ENCODE data around the gene PIK3R2. TPM values are rescaled to one million over a fixed set of nuclear protein-coding genes. Genes with fewer than 3 reads are reported as not detected.

The PIK3R2 gene
- total and polyA plus RNA-seq, 2 of the 8 experiments (the other 6 are each of a cell fraction or from before 2014, with no cell fraction given): 21.7 to 57.1 TPM

- H3K27me3 ChIP-seq (replicated peaks in 1 of 4; ENCODE audit: control insufficient read depth in 3 of 4, extremely low read depth in 1 of 4, insufficient read depth in 3 of 4, low read length in 3 of 4): peaks cover 0 to 3% (median 2%) of the 10 kb centered on the region in 4 experiments; a peak in 3 of 7 replicates
- no peak overlapping the region for H3K4me3 ChIP-seq (ENCODE audit: extremely low read depth in 1 of 4, insufficient read depth in 2 of 4, low read depth in 3 of 4, low read length in 4 of 4)
- DNase-seq (ENCODE audit: low read depth in 1 of 2, low spot score in 2 of 2) (no peak), FAIRE-seq (no peak)
- no peak overlapping the region for H4K5ac ChIP-seq (ENCODE audit: insufficient read length, low read depth, low read length)
- no peak overlapping the region for H2BK12ac ChIP-seq (ENCODE audit: low read depth, low read length)
- H3K9me3 ChIP-seq (ENCODE audit: insufficient read depth in 2 of 2, low read depth in 1 of 2, low read length in 1 of 2): no peaks in the 10 kb centered on the region
- no peak overlapping the region for H4K91ac ChIP-seq (replicated peaks; ENCODE audit: insufficient read length, low read length)
- no peaks in the 10 kb centered on the region for H3K36me3 ChIP-seq (ENCODE audit: control insufficient read depth in 2 of 4, insufficient read depth in 4 of 4, low read length in 3 of 4)
- H4K20me1 ChIP-seq (replicated peaks in 1 of 2; ENCODE audit: control insufficient read depth in 1 of 2, insufficient read depth in 2 of 2, low read length in 2 of 2): peaks cover 0 to 3% of the 10 kb centered on the region in 2 experiments
- H3K14ac ChIP-seq (ENCODE audit: insufficient read length): no peak overlapping the region
- ChIA-PET CTCF (ENCODE audit: partially characterized antibody) (interaction anchor here (1.3 to 4.1 kb wide), 4 partner anchors 51 to 139 kb away, joined by 3 to 26 read pairs (median 6); no protein-coding TSS in a partner anchor), POLR2A (ENCODE audit: partially characterized antibody) (no interaction called here)
- H2BK15ac ChIP-seq (ENCODE audit: low read length): no peak overlapping the region
- H2AK5ac ChIP-seq (ENCODE audit: low read depth, low read length): no peak overlapping the region
- H2BK5ac ChIP-seq (ENCODE audit: low read depth, low read length): no peak overlapping the region
- no peak overlapping the region for H3K56ac ChIP-seq (replicated peaks; ENCODE audit: insufficient read length, low read depth, low read length)
- no peak overlapping the region for H4K8ac ChIP-seq (ENCODE audit: extremely low read depth, insufficient read depth, low read length)
- peaks cover 0 to 5% of the 10 kb centered on the region in 2 experiments; a peak in 1 of 4 replicates for H3K79me2 ChIP-seq (ENCODE audit: control insufficient read depth in 1 of 2, insufficient read depth in 2 of 2, low read length in 2 of 2)
- no peak overlapping the region for H3K4ac ChIP-seq (replicated peaks; ENCODE audit: insufficient read length, low read depth, low read length)
- 0 out of 2 replicates have a peak, but pooled peaks cover 5% of the 10 kb centered on the region for H3K79me1 ChIP-seq (ENCODE audit: low read depth, low read length)
- H3K23me2 ChIP-seq (ENCODE audit: low read depth, low read length): peaks cover 16% of the 10 kb centered on the region
- no peak overlapping the region for H2BK20ac ChIP-seq (ENCODE audit: low read length)
- no peak overlapping the region for H3K4me2 ChIP-seq (ENCODE audit: insufficient read depth in 1 of 2, low read depth in 2 of 2, low read length in 2 of 2)
- no peak overlapping the region for H2AFZ ChIP-seq (ENCODE audit: low read length)
- 93% methylated on average over 4 of the region's 4 CpGs; no CpG with 5 or more reads in 1 of the 2 experiments for WGBS, 2 experiments (ENCODE audit: extremely low coverage in 1 of 2, insufficient coverage in 1 of 2, insufficient read length in 1 of 2, insufficient replicate concordance in 2 of 2, low coverage in 1 of 2, low lambda C conversion rate in 2 of 2, missing lambda C conversion rate in 1 of 2)
- H3K18ac ChIP-seq (ENCODE audit: extremely low read depth, low read length): no peak overlapping the region
- H3K4me1 ChIP-seq (replicated peaks in 1 of 4; ENCODE audit: control insufficient read depth in 3 of 4, insufficient read depth in 4 of 4, low read length in 3 of 4): peaks cover 3 to 17% (median 7%) of the 10 kb centered on the region in 4 experiments
- H3K27ac ChIP-seq (ENCODE audit: low read depth, low read length): no peak overlapping the region
- H3K23ac ChIP-seq (ENCODE audit: insufficient read length): no peak overlapping the region
- H3K9ac ChIP-seq (replicated peaks in 1 of 4; ENCODE audit: extremely low read depth in 1 of 4, low read depth in 3 of 4, low read length in 3 of 4): no peak overlapping the region
- no peak overlapping the region for H2BK120ac ChIP-seq (replicated peaks; ENCODE audit: low read depth, low read length)
- TF ChIP-seq RNF2 (IDR thresholded peaks at IDR 0.05; ENCODE audit: borderline replicate concordance, low read depth, low read length, missing control alignments, poor library complexity, severe bottlenecking) (no peak), MAX (IDR thresholded peaks at IDR 0.05) (no peak), CBX5 (IDR thresholded peaks at IDR 0.05; ENCODE audit: low read depth, low read length) (no peak), SIX5 (IDR thresholded peaks at IDR 0.05; ENCODE audit: low read depth, low read length) (no peak), POLR2A (IDR thresholded peaks at IDR 0.05; ENCODE audit: control extremely low read depth in 1 of 2, low read depth in 2 of 2, low read length in 2 of 2) (no peak), NRF1 (IDR thresholded peaks at IDR 0.05; ENCODE audit: low read depth, low read length) (no peak), FOSL1 (IDR thresholded peaks at IDR 0.05; ENCODE audit: insufficient read depth, low read depth, low read length) (no peak), SP1 (IDR thresholded peaks at IDR 0.05; ENCODE audit: low read depth, low read length) (no peak), TAF7 (optimal IDR thresholded peaks at IDR 0.05; ENCODE audit: borderline replicate concordance, low read depth, low read length) (no peak), RBBP5 (IDR thresholded peaks at IDR 0.05; ENCODE audit: borderline replicate concordance, low read depth, low read length) (no peak), GABPA (IDR thresholded peaks at IDR 0.05; ENCODE audit: borderline replicate concordance, insufficient read depth, low read length) (no peak), SP4 (IDR thresholded peaks at IDR 0.05; ENCODE audit: low read length) (no peak), E2F6 (IDR thresholded peaks at IDR 0.05) (no peak)
Observed at GRCh38 chr19:18114483-18114882, 38.5 kb upstream of the PIK3R2 start.
